K562 (cell line): ENCODE data around the gene NBR1. TPM values are rescaled to one million over a fixed set of nuclear protein-coding genes. Genes with fewer than 3 reads are reported as not detected.

ENCODE experiments used
- CEBPB ChIP-seq: fragments of 450-650 bp; IDR thresholded peaks from 2 replicates; pipeline ENCODE4 v1.6.1; 2016; ENCODE audit warnings: missing genetic modification characterization, missing compliant biosample characterization
- CHD4 ChIP-seq: fragments of 200-600 bp; sonication (generic); IDR thresholded peaks from 3 replicates; pipeline ENCODE4 v1.6.1; 2012; ENCODE audit warnings: low read depth, mild to moderate bottlenecking, mixed read lengths, low read length, inconsistent platforms; ENCODE audit not compliant: insufficient read depth, insufficient replicate concordance, poor library complexity, severe bottlenecking
- CREB3L1 ChIP-seq: fragments of 450-650 bp; IDR thresholded peaks from 2 replicates; pipeline ENCODE4 v1.6.1; 2014; ENCODE audit warnings: low read depth, mild to moderate bottlenecking, moderate library complexity, borderline replicate concordance
- EWSR1 ChIP-seq: fragments of 450-650 bp; IDR thresholded peaks from 2 replicates; pipeline ENCODE4 v1.6.1; 2018; ENCODE audit warnings: borderline replicate concordance, mild to moderate bottlenecking, low read depth, moderate library complexity; ENCODE audit not compliant: partially characterized antibody
- POLR3G ChIP-seq: IDR thresholded peaks from 2 replicates; pipeline ENCODE4 v1.6.1; 2011; ENCODE audit not compliant: insufficient read length, insufficient replicate concordance; ENCODE audit errors: extremely low read depth
- SUPT5H ChIP-seq: fragments of 450-650 bp; IDR thresholded peaks from 2 replicates; pipeline ENCODE4 v1.6.1; 2016
- TBP ChIP-seq: optimal IDR thresholded peaks from 2 replicates; pipeline ENCODE3; 2011; ENCODE audit warnings: low read depth, low read length, improper control_type of control experiment
- polyA plus RNA-seq, 8 experiments: library from polyadenylated mRNA; depleted of rRNA in 4 of 8; stranded (reverse) in 5 of 8; unstranded in 3 of 8; fragments of >200 nt; fragmentation: Nextera tagmentation in 2 of 8; fragmentation: Illumina TruSeq in 1 of 8; extraction: Ambion mirVana in 2 of 8; extraction: Trizol in 1 of 8; gene quantifications; 2 replicates each; pipeline versions ENCODE4 v1.2.1 to v1.2.3, GENCODE V29; 2011 to 2014; ENCODE audit warnings: inconsistent platforms in 1 of 8, missing spikeins in 1 of 8
- total RNA-seq, 7 experiments: library from RNA; depleted of rRNA in 6 of 7; stranded (reverse); fragments of >200 nt in 6 of 7; fragmentation: Illumina TruSeq in 2 of 7; extraction: Trizol in 2 of 7; gene quantifications; 2 replicates each; pipeline versions ENCODE4 v1.2.1 to v1.2.3, GENCODE V29; 2011 to 2021; ENCODE audit warnings: low replicate concordance in 1 of 7
- TF ChIP-seq, protein P1 (sequence below): fragments of 450-650 bp; formaldehyde crosslinking; conservative IDR thresholded peaks from 2 replicates; pipeline ENCODE4 v1.4.0; 2022; ENCODE audit warnings: mild to moderate bottlenecking, missing genetic modification characterization

NBR1 gene
- total and polyA plus RNA-seq, 9 of the 15 experiments (the other 6 are each of a cell fraction or from before 2014, with no cell fraction given): 4.2 to 70.1 (median 39.9) TPM

DNA sequence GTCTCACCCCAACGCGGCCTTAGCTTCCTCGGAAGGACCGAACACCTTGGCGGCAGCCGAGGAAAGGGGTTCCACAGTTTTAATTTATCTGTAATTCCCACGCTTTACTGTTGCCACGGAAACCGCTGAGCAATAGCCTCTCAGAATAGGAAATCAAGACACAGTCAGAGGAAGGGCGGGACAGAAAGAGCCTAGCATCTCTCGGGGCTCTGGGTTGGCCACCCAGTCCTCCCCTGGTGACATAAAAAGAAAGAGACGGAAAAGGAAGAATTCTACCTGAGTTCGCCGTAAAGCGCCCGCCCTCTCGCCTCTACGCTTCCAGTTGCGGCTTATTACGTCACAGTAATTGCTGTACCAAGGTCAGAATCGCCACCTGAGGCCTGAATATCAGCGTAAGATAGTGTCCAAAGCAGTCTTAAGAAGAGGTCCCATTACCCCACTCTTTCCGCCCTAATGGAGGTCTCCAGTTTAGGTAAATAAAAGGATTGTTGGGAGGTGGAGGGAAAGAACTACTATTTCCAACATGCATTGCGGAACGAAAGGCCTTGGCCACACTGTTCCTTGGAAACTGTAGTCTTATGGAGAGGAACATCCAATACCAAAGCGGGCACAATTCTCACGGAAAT lies 761 bp upstream of the NBR1 start (continued):
- TF ChIP-seq POLR3G (no peak), CREB3L1 (peak; percentile 9; the same call in 1 of the 2 replicates), TBP (peak; percentile 55), CEBPB (tag) (peak; percentile 90), CHD4 (no peak), EWSR1 (no peak), SUPT5H (peak; percentile 66; the same call in 1 of the 2 replicates)
- TF ChIP-seq, protein P1, sequence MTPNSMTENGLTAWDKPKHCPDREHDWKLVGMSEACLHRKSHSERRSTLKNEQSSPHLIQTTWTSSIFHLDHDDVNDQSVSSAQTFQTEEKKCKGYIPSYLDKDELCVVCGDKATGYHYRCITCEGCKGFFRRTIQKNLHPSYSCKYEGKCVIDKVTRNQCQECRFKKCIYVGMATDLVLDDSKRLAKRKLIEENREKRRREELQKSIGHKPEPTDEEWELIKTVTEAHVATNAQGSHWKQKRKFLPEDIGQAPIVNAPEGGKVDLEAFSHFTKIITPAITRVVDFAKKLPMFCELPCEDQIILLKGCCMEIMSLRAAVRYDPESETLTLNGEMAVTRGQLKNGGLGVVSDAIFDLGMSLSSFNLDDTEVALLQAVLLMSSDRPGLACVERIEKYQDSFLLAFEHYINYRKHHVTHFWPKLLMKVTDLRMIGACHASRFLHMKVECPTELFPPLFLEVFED (CRISPR knock-in tag): no peak
